Fibroblast of mammary gland (primary cell): Measurements from ENCODE around the gene COL16A1.

ENCODE experiments used
- DNase-seq: peaks from one replicate; pipeline ENCODE4 v3.0.0-alpha.2; 2010; ENCODE audit warnings: low read depth
- H3K4me3 ChIP-seq: 2 replicates; pipeline ENCODE4 v1.5.1; 2011; ENCODE audit warnings: low read depth, mild to moderate bottlenecking, low read length, moderate library complexity; ENCODE audit not compliant: control insufficient read depth
- CTCF ChIP-seq: conservative IDR thresholded peaks from 2 replicates; pipeline ENCODE4 v1.5.1; 2011; ENCODE audit warnings: low read depth, low read length, inconsistent platforms; ENCODE audit not compliant: control insufficient read depth, insufficient read depth

The COL16A1 gene

DNA sequence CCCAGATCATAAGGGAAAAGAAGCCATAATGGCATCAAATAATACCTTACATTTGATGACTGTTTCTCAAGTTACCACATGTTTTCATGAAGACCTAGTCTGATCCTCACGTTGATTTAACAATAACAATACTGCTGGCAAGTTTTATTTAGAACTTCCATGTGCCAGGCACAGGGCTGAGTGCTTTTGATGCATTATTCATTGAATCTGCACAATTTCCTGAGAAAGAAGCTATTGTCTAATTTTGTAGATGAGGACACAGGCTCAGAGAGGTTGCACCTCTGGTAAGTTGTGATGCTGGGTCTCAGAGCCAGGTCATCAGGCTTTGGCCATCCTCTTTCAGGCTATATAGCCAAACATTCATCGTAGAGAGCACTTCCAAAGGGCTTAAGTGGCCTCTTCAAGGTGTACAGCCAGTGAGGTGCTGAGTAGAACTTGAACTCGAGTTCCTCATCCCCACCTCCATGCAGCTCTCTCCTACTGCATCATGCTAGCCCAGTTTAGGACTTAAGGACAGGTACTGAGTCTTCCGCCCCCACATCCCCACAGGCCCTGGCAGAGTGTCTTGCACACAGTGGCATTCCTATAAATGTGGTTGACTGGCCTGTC lies 50.8 kb downstream of the COL16A1 start:
- no peak for TF ChIP-seq CTCF
- H3K4me3 ChIP-seq: no peak overlapping the region
- no peak for DNase-seq

GRCh38 chr1:31651766-31652165 lies 52.1 kb downstream of the COL16A1 start:
- no peak for TF ChIP-seq CTCF
- no peak overlapping the region for H3K4me3 ChIP-seq
- no peak for DNase-seq

GRCh38 chr1:31651089-31651420 lies 52.8 kb downstream of the COL16A1 start:
- H3K4me3 ChIP-seq: no peak overlapping the region
- no peak for DNase-seq
- no peak for TF ChIP-seq CTCF

DNA sequence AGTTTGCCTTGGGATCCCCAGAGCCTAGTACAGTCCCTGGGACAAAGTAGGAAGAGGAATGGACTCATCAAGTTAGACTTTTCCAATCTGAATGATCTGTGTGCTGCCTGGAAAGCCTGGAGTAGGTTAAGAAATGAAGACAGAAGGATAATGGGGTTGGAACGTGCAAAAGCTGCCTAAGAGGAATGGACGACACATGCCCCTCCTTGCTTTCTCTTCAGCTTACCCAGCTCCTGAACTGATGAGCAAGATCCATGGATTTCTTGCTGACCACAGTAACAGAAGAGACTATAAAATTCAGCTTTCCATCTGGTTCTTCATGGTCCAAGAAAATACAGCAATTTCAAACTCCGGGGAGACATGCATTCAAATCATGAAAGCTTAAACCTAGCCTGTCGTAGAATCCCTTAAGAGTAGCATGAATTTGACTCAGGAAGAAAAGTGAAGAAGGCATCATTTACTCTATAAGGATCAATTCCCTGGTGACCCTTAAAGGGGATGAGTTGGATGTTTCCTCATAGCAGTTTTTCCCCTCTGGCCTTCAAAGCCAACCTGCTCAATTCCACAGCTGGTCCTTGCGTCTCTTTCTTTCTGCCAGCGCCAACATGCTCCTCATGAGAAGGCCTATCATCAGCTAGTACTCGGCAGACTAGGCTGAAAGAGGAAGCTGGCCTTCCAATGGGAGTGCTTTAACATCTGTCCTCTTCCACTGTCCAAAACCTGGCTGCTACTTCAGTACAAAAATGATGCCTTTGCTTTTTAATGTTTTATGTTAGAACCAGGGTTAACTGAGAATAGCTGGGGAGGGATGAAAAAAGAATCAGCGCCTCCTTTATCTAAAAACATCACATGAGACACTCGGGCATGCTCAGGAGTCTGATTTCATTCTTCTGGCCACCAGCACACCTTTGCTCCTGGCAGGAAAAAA lies 53.4 kb downstream of the COL16A1 start:
- TF ChIP-seq CTCF: no peak
- H3K4me3 ChIP-seq: no peak overlapping the region
- peak; percentile 53 for DNase-seq

DNA sequence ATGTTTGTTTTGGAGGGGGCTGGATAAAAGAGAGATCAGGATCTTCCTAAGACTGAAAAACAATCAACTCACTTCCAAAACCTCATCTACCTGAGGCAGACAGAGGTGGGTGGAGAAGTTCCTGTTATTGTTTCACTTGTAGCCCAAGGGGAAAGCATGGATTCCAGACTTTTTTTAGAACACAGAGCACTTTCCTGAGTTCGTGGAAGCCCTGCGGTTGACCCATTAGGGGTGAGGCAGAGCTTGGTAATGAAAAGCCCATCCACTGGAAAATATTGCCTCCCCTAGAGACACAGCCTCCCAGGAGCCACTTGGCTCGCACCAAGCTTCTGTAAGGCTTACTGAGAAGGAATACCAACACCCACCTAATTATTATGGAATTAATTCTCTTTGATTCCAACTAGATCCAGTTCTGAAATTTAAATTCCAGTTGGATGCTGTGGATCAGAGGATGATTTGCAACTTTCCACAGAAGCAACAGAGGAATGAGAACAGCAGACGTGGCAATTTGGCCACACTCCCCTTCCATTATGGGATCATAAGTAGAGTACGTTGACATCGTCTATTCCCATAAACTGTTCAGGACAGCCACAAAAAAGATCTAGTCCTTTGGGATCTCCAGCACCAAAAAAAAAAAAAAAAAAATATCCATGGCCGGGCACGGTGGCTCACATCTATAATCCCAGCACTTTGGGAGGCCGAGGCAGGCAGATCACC lies 55.0 kb downstream of the COL16A1 start:
- no peak for DNase-seq
- no peak for TF ChIP-seq CTCF
- H3K4me3 ChIP-seq: no peak overlapping the region

DNA sequence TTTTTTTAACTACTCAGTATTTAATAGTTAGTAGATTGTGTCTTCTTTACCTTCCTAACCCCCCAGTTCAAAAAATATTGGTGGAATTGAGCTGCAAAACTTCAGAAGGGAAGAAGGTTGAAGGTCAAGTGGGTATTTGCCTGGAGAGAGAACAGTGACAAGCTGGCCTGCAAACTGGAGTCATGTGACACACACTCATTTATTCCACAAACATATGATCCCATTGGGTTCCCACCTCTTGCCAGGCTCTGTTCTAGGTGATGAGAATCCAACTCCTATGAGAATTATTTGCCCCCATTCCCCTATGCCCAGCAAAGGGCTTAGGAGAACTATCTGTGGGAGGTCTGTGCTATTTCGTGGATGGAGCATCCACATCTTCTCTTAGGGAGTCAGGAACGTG lies 55.6 kb downstream of the COL16A1 start:
- no peak for DNase-seq
- no peak for TF ChIP-seq CTCF
- H3K4me3 ChIP-seq: no peak overlapping the region
